ENCODE results near the gene NOTCH3.

Gene NOTCH3

GRCh38 chr19:15196360-15197005 is 4.3 kb downstream of the NOTCH3 start:
- DNase-seq (ENCODE audit: low read depth), result no peak
- H3K4me3 ChIP-seq (ENCODE audit: low read depth, low read length), result no peak overlapping the region
- TF ChIP-seq CTCF (IDR thresholded peaks at IDR 0.05; ENCODE audit: low read depth, low read length, missing control alignments), result no peak

- no peak for DNase-seq (ENCODE audit: low read depth)
- no peak overlapping the region for H3K4me3 ChIP-seq (ENCODE audit: low read depth, low read length)
Measured at GRCh38 chr19:15195371-15196334, 5.1 kb downstream of the NOTCH3 start.

GRCh38 chr19:15194938-15195337 is 5.9 kb downstream of the NOTCH3 start:
- no peak for TF ChIP-seq CTCF (IDR thresholded peaks at IDR 0.05; ENCODE audit: low read depth, low read length, missing control alignments)
- no peak overlapping the region for H3K4me3 ChIP-seq (ENCODE audit: low read depth, low read length)
- no peak for DNase-seq (ENCODE audit: low read depth)

More at GRCh38 chr19:15195371-15196334, 5.1 kb downstream of the NOTCH3 start:
- TF ChIP-seq CTCF (IDR thresholded peaks at IDR 0.05; ENCODE audit: low read depth, low read length, missing control alignments), result no peak

GRCh38 chr19:15191982-15192381 is 8.8 kb downstream of the NOTCH3 start:
- TF ChIP-seq CTCF (IDR thresholded peaks at IDR 0.05; ENCODE audit: low read depth, low read length, missing control alignments), result no peak
- no peak overlapping the region for H3K4me3 ChIP-seq (ENCODE audit: low read depth, low read length)
- DNase-seq (ENCODE audit: low read depth), result no peak

GRCh38 chr19:15191514-15191913 is 9.3 kb downstream of the NOTCH3 start:
- DNase-seq (ENCODE audit: low read depth), result no peak
- no peak for TF ChIP-seq CTCF (IDR thresholded peaks at IDR 0.05; ENCODE audit: low read depth, low read length, missing control alignments)
- H3K4me3 ChIP-seq (ENCODE audit: low read depth, low read length), result no peak overlapping the region

GRCh38 chr19:15188851-15189250 is 11.9 kb downstream of the NOTCH3 start:
- no peak for TF ChIP-seq CTCF (IDR thresholded peaks at IDR 0.05; ENCODE audit: low read depth, low read length, missing control alignments)
- DNase-seq (ENCODE audit: low read depth), result no peak
- no peak overlapping the region for H3K4me3 ChIP-seq (ENCODE audit: low read depth, low read length)
